ENCODE measurements around the gene SPTLC3. TPM values are rescaled to one million over a fixed set of nuclear protein-coding genes. Genes with fewer than 3 reads are reported as not detected.

SPTLC3 gene
- polyA plus RNA-seq, 1 donor from 2014 or later: not detected

DNA sequence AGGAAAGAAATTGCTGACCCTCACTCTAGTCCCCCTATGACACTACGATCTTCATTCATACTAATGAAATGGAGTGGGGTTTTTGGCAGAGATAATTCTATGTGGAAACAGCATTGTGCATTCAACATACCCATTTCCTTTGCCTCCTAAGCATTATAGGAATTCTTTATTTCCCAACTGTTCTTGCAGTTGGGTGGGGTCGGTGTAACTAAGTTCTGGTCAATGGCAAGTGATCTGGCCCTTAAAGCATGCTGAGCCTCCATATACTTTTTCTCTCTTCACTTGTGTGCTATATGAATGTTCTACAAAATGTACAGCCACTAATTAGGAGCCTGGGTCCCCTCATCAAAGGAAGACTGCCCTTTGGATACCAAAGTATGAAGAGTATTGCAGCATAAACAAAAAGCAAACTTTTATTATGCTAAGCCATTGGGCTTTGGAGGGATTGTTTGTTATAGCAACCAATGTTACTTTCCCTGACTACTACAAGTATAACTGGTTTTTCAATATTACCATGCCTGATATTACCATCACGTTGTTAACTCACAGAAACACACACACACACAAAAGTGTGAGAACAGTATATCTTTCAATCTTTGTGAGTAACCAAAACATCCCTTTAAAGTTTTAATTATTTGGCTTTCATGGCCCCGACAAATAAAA, 203.3 kb downstream of the SPTLC3 start:
- Histone ChIP-seq H4K20me1 (ENCODE audit: insufficient read depth) (no peaks in the 10 kb centered on the region), H3K4me3 (ENCODE audit: low read length) (no peak overlapping the region), H3K9ac (ENCODE audit: low read length) (no peak overlapping the region), H3K27me3 (ENCODE audit: insufficient read depth, low read depth, low read length) (peaks cover 32% of the 10 kb centered on the region), H3K4me2 (ENCODE audit: low read length) (no peak overlapping the region), H3K9me2 (ENCODE audit: insufficient read depth, low read length) (no peaks in the 10 kb centered on the region), H3K79me2 (replicated peaks; ENCODE audit: insufficient read depth, low read length) (no peaks in the 10 kb centered on the region), H3K36me3 (ENCODE audit: insufficient read depth, low read length) (no peaks in the 10 kb centered on the region), H2AFZ (ENCODE audit: low read depth, low read length) (no peak overlapping the region), H3K27ac (ENCODE audit: low read length) (no peak overlapping the region), H3F3A (ENCODE audit: insufficient read depth, low read length, poor library complexity, severe bottlenecking) (no peaks in the 10 kb centered on the region), H3K9me3 (ENCODE audit: low read length) (no peaks in the 10 kb centered on the region)
- TF ChIP-seq, protein P1, sequence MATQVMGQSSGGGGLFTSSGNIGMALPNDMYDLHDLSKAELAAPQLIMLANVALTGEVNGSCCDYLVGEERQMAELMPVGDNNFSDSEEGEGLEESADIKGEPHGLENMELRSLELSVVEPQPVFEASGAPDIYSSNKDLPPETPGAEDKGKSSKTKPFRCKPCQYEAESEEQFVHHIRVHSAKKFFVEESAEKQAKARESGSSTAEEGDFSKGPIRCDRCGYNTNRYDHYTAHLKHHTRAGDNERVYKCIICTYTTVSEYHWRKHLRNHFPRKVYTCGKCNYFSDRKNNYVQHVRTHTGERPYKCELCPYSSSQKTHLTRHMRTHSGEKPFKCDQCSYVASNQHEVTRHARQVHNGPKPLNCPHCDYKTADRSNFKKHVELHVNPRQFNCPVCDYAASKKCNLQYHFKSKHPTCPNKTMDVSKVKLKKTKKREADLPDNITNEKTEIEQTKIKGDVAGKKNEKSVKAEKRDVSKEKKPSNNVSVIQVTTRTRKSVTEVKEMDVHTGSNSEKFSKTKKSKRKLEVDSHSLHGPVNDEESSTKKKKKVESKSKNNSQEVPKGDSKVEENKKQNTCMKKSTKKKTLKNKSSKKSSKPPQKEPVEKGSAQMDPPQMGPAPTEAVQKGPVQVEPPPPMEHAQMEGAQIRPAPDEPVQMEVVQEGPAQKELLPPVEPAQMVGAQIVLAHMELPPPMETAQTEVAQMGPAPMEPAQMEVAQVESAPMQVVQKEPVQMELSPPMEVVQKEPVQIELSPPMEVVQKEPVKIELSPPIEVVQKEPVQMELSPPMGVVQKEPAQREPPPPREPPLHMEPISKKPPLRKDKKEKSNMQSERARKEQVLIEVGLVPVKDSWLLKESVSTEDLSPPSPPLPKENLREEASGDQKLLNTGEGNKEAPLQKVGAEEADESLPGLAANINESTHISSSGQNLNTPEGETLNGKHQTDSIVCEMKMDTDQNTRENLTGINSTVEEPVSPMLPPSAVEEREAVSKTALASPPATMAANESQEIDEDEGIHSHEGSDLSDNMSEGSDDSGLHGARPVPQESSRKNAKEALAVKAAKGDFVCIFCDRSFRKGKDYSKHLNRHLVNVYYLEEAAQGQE (IDR thresholded peaks at IDR 0.05; ENCODE audit: borderline replicate concordance): no peak
- TF ChIP-seq, protein P2, sequence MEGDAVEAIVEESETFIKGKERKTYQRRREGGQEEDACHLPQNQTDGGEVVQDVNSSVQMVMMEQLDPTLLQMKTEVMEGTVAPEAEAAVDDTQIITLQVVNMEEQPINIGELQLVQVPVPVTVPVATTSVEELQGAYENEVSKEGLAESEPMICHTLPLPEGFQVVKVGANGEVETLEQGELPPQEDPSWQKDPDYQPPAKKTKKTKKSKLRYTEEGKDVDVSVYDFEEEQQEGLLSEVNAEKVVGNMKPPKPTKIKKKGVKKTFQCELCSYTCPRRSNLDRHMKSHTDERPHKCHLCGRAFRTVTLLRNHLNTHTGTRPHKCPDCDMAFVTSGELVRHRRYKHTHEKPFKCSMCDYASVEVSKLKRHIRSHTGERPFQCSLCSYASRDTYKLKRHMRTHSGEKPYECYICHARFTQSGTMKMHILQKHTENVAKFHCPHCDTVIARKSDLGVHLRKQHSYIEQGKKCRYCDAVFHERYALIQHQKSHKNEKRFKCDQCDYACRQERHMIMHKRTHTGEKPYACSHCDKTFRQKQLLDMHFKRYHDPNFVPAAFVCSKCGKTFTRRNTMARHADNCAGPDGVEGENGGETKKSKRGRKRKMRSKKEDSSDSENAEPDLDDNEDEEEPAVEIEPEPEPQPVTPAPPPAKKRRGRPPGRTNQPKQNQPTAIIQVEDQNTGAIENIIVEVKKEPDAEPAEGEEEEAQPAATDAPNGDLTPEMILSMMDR (IDR thresholded peaks at IDR 0.05; ENCODE audit: poor library complexity, severe bottlenecking): no peak
- TF ChIP-seq POLR2AphosphoS5 (IDR thresholded peaks at IDR 0.05) (no peak), TAF1 (IDR thresholded peaks at IDR 0.05; ENCODE audit: low read depth) (no peak), RAD21 (conservative IDR thresholded peaks at IDR 0.05) (no peak), MXI1 (conservative IDR thresholded peaks at IDR 0.05; ENCODE audit: poor library complexity, severe bottlenecking) (no peak), EZH2 (IDR thresholded peaks at IDR 0.05; ENCODE audit: borderline replicate concordance, insufficient read depth, low read length, poor library complexity, severe bottlenecking) (no peak), SMC3 (conservative IDR thresholded peaks at IDR 0.05; ENCODE audit: poor library complexity) (no peak), EP300 (conservative IDR thresholded peaks at IDR 0.05; ENCODE audit: poor library complexity, severe bottlenecking) (no peak)

DNA sequence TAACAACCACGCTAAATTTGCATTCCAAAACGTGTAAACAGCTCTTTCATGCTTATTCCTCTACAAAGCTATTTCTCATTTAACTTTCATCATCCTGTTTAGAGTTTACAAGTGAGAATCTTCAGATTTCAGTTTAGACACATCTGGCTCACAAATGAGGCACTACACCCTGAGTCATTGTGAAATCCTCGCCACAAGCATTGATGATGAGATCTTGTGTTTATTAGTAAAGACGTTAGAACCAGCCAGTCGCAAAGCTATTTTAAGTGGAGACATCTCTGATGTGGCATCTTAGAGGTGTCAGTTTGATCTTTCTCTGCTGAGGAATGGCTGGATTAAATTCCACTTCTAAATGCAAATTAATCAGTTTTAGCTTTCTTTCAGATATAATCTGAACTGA, 204.0 kb downstream of the SPTLC3 start:
- no peak overlapping the region for H3K4me2 ChIP-seq (ENCODE audit: low read length)
- H3K79me2 ChIP-seq (replicated peaks; ENCODE audit: insufficient read depth, low read length): no peaks in the 10 kb centered on the region
- H3K9ac ChIP-seq (ENCODE audit: low read length): no peak overlapping the region
- no peaks in the 10 kb centered on the region for H3K9me3 ChIP-seq (ENCODE audit: low read length)
- H3K4me3 ChIP-seq (ENCODE audit: low read length): no peak overlapping the region
- no peaks in the 10 kb centered on the region for H3K9me2 ChIP-seq (ENCODE audit: insufficient read depth, low read length)
- TF ChIP-seq EP300 (conservative IDR thresholded peaks at IDR 0.05; ENCODE audit: poor library complexity, severe bottlenecking) (no peak), RAD21 (conservative IDR thresholded peaks at IDR 0.05) (no peak), TAF1 (IDR thresholded peaks at IDR 0.05; ENCODE audit: low read depth) (no peak), SMC3 (conservative IDR thresholded peaks at IDR 0.05; ENCODE audit: poor library complexity) (no peak), EZH2 (IDR thresholded peaks at IDR 0.05; ENCODE audit: borderline replicate concordance, insufficient read depth, low read length, poor library complexity, severe bottlenecking) (no peak), POLR2AphosphoS5 (IDR thresholded peaks at IDR 0.05) (no peak), MXI1 (conservative IDR thresholded peaks at IDR 0.05; ENCODE audit: poor library complexity, severe bottlenecking) (no peak)
- TF ChIP-seq, protein P2 (IDR thresholded peaks at IDR 0.05; ENCODE audit: poor library complexity, severe bottlenecking): no peak
- TF ChIP-seq, protein P1 (IDR thresholded peaks at IDR 0.05; ENCODE audit: borderline replicate concordance): no peak
- no peaks in the 10 kb centered on the region for H3K36me3 ChIP-seq (ENCODE audit: insufficient read depth, low read length)
- no peak overlapping the region for H3K27ac ChIP-seq (ENCODE audit: low read length)
- no peak overlapping the region for H2AFZ ChIP-seq (ENCODE audit: low read depth, low read length)
- no peaks in the 10 kb centered on the region for H3F3A ChIP-seq (ENCODE audit: insufficient read depth, low read length, poor library complexity, severe bottlenecking)
- H4K20me1 ChIP-seq (ENCODE audit: insufficient read depth): no peaks in the 10 kb centered on the region
- peaks cover 34% of the 10 kb centered on the region for H3K27me3 ChIP-seq (ENCODE audit: insufficient read depth, low read depth, low read length)

Measured in neural cell (in vitro differentiated cells).